Hematopoietic multipotent progenitor cell treated with erythropoietin and hydrocortisone succinate and interleukin-3 and kit ligand, for 15 days (in vitro differentiated cells): ENCODE results near the gene VWF.
"Not testable (repeated sequence)": the region's sequence is repeated elsewhere in the genome, so short reads cannot be mapped to it uniquely, and the experiment has no call there.

Experiments
- DNase-seq: peaks from one replicate; pipeline ENCODE4 v3.0.0-alpha.2; 2015; ENCODE audit warnings: low spot score

The VWF gene

GRCh38 chr12:6032726-6033125, 91.7 kb downstream of the VWF start:
- DNase-seq = no peak

- DNase-seq = no peak
Measured at GRCh38 chr12:6031001-6031400, 93.5 kb downstream of the VWF start.

DNA sequence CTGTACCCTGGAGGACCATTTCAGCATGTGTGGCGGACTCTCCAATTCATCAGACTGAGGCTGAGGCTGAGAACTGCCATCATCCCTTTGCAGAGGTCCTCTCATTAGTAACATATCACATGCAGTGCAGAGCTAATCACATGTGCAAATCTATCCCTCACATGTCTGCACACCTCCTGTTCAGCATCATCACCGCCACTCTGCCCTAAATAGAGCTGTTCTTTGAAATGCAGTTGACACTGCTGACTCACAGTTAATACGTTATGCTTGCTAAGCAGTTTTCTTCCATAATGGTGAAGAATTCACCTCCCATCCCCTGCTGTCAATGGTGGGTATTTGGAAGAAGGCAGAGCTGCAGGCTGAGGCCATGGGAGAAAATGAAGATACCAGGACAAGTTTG, 94.4 kb downstream of the VWF start:
- DNase-seq = no peak

DNA sequence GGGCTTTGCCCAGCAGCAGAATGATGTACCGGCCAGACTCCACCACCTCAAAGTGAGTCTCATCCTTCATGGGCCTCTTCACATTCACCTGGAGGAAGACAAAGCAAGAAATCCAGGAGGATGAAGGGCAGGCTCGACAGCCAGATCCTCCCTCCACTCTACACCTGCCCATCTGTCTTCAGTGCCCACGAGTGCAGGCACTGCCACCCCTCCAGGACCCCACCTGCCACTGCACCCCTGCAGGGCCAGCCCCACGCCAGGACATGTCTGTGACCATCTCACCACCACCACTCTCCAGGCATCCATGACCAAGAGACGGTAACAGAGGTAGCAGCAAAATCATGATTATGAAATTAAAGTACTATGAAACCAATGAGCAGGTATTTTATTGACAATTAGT, 95.1 kb downstream of the VWF start:
- no peak for DNase-seq

GRCh38 chr12:6026998-6027397, 97.5 kb downstream of the VWF start:
- no peak for DNase-seq

- DNase-seq = not testable (repeated sequence)
Measured at GRCh38 chr12:6025703-6026298, 98.7 kb downstream of the VWF start.

- DNase-seq = not testable (repeated sequence)
Measured at GRCh38 chr12:6024066-6024465, 100.4 kb downstream of the VWF start.

GRCh38 chr12:6020930-6021329, 103.5 kb downstream of the VWF start:
- DNase-seq = no peak

DNA sequence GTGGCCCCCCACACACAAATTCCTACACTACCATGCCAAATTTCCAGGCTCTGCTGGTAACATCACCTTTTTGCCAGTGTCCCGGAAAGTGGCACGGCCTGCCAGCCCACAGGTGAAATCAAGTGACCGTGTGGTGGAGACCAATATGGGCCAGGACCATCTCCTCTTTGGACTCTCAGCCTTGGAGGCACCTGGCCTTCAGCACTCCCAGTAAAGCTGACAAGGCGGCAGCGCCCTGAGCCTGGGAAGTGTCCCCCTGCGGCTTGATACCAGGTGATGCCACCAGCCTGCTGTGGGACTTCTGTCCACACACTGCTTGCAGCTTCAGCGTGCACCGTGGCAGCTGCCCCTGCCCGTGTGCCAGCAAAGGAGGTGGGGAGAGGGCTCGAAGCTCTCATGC, 104.0 kb downstream of the VWF start:
- DNase-seq = not testable (repeated sequence)

- DNase-seq = not testable (repeated sequence)
Measured at GRCh38 chr12:6019256-6019655, 105.2 kb downstream of the VWF start.

DNA sequence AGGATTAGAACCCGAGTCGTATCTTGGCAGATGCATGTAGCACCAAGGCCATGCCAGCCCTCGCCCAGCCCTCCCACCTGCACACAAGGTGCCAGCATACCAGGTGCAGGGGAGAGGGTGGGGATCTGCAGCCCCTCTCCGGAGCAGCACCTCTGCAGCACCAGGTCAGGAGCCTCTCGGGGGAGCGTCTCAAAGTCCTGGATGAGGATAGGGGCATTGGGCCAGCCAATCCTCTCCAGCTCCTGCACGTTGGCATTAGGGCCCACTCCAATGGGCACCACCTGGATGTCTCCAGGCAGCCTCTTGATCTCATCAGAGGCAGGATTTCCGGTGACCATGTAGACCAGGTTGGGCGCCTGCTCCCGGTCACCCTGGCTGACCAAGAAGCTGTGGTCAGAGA, 106.2 kb downstream of the VWF start:
- no peak for DNase-seq

GRCh38 chr12:6016756-6017155, 107.7 kb downstream of the VWF start:
- DNase-seq = no peak

- not testable (repeated sequence) for DNase-seq
Measured at GRCh38 chr12:6016004-6016403, 108.5 kb downstream of the VWF start.

- not testable (repeated sequence) for DNase-seq
Measured at GRCh38 chr12:6015271-6015670, 109.2 kb downstream of the VWF start.

DNA sequence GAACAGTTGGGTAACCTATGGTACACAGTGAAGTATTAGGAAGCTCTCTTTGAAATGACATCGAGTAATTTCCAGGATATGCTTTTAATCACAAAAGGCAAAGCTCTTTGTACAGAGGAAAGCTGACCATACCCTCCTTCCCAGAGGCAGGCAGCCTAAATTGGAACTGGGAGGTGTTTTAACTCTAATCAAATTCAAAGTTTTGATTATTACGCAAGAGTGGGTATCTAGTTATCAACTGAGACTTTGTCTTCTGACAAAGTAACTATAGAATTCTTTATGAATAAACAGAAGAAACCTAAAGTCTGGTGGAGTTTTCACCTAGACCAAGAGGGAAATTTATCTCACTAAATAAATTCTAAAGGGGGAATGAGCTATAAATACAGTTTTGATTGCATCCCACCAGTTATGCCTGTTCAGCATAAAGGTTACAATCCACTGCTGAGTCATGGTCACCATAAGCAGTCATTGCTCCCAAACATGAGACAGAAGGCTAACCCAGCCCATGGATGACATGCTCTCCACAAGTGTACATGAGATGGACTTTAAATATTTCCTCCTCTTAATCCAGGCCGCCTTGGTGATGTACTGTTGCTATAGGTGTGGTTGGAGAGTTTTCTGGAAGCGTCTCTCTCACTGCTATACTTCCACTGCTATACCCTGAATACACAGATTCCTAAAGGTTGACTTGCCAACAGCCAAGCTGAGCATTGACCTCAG, 113.7 kb downstream of the VWF start:
- DNase-seq = not testable (repeated sequence)

DNA sequence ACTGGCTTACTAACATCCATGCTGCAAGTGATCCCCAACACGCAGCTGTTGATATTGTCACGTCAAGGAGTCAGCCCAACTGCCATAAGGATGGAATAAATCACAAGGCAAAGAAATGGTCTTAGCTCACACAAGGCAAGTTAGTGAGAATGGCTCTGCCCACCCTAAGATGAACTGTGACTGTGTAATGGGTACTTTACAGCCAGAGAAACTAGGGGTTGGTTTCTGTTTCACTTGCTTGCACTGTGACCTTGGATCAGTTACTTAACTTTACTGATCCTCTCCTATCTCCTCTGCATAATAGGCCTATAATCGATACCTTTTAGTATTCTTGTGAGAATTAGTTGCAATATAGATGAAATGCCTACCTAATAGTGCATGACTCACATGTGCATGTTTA, 127.2 kb downstream of the VWF start:
- DNase-seq = no peak

GRCh38 chr12:5996459-5996858, 128.0 kb downstream of the VWF start:
- no peak for DNase-seq

DNA sequence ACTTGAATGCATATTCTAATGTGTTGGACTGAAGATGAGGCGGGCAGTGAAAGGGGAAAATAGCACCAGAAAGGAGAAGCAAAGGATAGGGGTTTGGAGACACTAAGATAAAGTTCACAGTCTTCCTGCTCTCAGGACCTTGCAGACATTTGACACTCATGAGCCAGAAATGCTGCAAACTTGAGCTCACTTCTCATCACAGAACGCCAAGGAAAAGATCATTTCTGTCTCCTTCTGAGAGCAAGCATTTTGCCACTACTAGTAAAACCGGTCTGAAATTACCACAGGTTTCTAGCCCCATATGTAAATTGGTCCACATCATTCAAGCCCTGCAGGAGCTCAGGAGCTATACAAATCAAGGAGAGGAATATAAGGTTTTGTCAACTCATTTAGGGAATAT, 134.8 kb downstream of the VWF start:
- DNase-seq = no peak

DNA sequence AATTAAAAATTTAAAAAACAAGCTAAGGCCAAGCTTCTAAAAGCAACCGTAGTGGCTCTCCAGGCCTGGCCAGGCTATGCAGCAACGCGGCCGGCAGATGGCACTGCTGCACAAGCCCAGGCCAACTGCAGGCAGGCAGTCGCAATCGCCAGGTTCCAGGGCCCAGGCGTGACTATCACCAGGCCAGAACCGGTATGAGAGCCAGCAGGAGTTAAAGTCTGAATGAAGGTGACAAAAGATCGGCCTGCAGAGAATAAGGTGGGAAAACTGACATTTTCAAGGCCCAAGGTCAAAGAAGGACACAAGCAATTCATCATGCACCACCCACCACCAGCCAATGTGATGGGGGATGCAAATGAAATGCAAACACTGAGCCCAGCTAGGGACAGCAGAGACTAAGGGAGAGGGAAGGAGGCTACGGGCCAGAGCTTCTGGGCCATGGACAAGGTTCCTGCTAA, 135.8 kb downstream of the VWF start:
- peak; percentile 59 for DNase-seq

GRCh38 chr12:5988088-5988487, 136.4 kb downstream of the VWF start:
- DNase-seq = no peak

DNA sequence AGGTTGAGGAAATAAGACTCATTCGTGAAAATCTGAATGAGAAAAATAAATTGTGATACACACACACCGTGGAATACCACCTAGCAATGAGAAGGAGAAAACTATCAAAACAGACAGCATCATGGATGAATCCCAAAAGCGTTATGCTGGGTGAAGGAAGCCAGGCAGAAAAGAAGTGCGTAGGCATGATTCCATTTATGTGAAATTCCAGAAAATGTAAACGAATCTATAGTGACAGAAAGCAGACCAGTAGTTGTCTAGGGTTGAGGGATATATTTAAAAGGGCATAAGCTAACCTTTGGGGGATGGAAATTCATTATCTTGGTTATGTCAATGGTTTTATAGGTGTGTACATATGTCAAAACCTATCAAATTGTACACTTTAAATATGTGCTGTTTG, 136.9 kb downstream of the VWF start:
- DNase-seq = no peak

- no peak for DNase-seq
Measured at GRCh38 chr12:5985471-5985870, 139.0 kb downstream of the VWF start.

DNA sequence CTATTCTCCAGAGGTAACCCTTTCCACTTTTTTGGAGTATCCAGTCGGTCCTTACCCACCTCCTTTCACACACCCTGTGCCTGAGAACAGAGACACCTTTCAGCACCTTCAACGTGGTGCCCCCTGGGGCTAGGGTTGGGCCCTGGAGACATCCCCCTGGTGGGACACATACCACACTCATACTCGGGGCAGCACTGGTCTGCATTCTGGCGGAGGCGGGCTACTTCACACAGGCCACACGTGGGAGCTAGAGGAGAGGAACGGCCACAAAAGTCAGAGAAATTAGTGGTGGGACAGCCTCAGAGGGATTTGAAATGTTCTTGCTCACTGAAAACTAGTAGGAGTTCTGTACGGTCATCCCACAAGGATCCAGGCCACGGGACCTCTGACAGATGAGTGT, 139.6 kb downstream of the VWF start:
- no peak for DNase-seq

DNA sequence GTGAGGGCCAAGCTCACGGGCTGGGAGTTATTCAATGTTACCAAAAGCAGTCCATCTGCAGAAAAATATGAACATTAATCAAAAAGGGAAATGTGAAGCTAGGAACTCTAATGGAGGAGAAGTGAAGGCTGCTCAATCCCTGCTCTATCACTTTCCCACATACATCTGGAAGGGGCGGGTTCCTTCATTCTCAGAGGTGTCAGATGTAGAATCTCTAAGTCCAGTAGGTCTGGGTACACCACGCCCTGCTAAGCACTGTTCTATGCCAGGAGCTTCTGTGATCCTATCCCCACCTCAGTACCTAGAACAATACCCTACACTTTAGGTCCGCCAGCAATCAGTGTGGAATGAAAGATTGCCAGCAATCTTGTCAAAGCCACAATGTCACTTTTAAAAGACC, 142.4 kb downstream of the VWF start:
- DNase-seq = no peak
